ENCODE data around the gene CHP1.
"Not testable (repeated sequence)": the region's sequence is repeated elsewhere in the genome, so short reads cannot be mapped to it uniquely, and the experiment has no call there.

Gene CHP1

DNA sequence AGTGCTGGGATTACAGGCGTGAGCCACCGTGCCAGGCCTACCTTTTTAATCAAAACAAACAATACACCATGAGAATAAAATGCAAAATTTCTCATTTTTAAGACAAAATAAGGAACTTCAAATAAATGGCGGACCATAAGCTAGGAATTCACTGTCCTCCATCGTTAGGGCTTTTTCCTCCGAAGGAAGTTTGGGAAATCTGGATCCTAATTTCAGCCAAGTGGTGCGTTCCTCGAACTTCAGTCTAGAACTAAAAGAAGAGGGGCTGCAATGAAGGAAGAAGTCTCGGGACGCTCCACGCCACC, 771 bp upstream of the CHP1 start:
- H3K36me3 ChIP-seq (ENCODE audit: control insufficient read depth, insufficient read depth, low read length) = no peaks in the 10 kb centered on the region
- H3K27me3 ChIP-seq (ENCODE audit: control insufficient read depth, insufficient read depth, low read length) = no peaks in the 10 kb centered on the region
- peak overlapping the region; percentile 84 for H3K27ac ChIP-seq (ENCODE audit: low read depth, low read length)
- peaks cover 4% of the 10 kb centered on the region; the same call in 1 of the 2 replicates for H3K4me1 ChIP-seq (ENCODE audit: control insufficient read depth, insufficient read depth, low read length)
- H3K9ac ChIP-seq (ENCODE audit: low read depth, low read length) = no peak overlapping the region
- H3K9me3 ChIP-seq (ENCODE audit: control insufficient read depth, insufficient read depth, low read length) = no peaks in the 10 kb centered on the region
- peak overlapping the region; percentile 11; the same call in 1 of the 2 replicates for H3K4me3 ChIP-seq (ENCODE audit: low read depth, low read length)

DNA sequence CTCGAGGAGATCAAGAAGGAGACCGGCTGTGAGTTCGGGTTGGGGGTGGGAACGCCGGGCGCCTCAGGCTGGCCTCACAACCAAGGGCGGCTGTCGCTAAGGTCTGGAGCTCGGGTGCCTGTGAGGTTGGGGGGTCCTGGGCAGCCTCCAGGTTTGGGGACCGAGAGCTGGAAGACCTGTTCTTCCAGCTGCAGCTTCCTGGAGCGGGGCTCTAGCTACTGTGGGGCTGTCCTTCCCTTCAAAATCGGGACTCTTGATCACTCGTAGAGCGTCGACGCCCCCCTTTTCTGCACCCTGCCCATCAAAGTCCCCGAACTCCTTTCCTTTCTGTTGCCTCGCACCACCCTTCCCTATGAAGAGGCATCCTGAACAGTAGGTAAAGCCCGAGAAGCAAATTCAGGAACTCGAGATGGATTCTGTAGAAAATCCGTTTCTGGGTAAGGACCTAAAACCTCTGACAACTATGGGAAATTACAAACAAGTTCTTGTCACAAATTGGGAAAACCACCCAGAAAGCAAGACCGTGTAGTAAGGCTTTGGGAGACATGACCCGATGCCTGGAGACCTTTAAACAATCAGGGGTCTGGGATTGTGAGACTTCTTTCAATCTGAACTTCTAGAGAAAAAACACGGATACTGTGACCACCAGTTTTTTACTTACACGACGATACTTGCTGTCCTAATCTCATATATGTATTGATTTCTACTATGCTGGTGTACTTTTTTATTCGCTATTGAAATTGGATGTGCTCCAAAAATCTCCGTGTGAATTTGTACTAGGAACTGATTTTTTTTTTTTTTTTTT, 556 bp downstream of the CHP1 start:
- Histone ChIP-seq H3K27ac (ENCODE audit: low read depth, low read length) (peak overlapping the region; percentile 84), H3K4me3 (ENCODE audit: low read depth, low read length) (peak overlapping the region; percentile 91), H3K9me3 (ENCODE audit: control insufficient read depth, insufficient read depth, low read length) (no peaks in the 10 kb centered on the region), H3K36me3 (ENCODE audit: control insufficient read depth, insufficient read depth, low read length) (no peaks in the 10 kb centered on the region), H3K9ac (ENCODE audit: low read depth, low read length) (peak overlapping the region; percentile 79), H3K4me1 (ENCODE audit: control insufficient read depth, insufficient read depth, low read length) (peaks cover 4% of the 10 kb centered on the region; the same call in 1 of the 2 replicates), H3K27me3 (ENCODE audit: control insufficient read depth, insufficient read depth, low read length) (no peaks in the 10 kb centered on the region)

DNA sequence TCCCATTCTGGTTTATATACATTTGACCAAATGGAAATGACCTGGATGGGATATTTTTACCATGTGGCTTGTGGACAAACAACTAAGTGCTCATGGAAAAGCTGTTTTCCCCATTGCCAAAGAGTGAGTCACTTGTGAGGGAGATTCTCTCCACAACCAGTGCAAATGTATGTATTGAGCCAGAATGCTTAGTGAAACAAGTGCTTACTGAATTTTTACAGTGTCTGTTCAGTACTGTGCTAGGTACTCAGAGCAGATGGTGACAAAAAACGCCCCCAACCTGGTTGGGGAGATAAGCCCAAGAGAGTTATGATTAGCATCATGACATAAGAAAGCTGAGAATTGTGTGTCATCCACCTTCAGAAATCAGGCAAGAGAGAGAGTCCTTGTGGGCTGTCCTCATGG, 2.3 kb downstream of the CHP1 start:
- peaks cover 4% of the 10 kb centered on the region; the same call in 1 of the 2 replicates for H3K4me1 ChIP-seq (ENCODE audit: control insufficient read depth, insufficient read depth, low read length)
- H3K27me3 ChIP-seq (ENCODE audit: control insufficient read depth, insufficient read depth, low read length) = no peaks in the 10 kb centered on the region
- H3K4me3 ChIP-seq (ENCODE audit: low read depth, low read length) = no peak overlapping the region
- H3K36me3 ChIP-seq (ENCODE audit: control insufficient read depth, insufficient read depth, low read length) = no peaks in the 10 kb centered on the region
- no peak overlapping the region for H3K27ac ChIP-seq (ENCODE audit: low read depth, low read length)
- no peak overlapping the region for H3K9ac ChIP-seq (ENCODE audit: low read depth, low read length)
- no peaks in the 10 kb centered on the region for H3K9me3 ChIP-seq (ENCODE audit: control insufficient read depth, insufficient read depth, low read length)

DNA sequence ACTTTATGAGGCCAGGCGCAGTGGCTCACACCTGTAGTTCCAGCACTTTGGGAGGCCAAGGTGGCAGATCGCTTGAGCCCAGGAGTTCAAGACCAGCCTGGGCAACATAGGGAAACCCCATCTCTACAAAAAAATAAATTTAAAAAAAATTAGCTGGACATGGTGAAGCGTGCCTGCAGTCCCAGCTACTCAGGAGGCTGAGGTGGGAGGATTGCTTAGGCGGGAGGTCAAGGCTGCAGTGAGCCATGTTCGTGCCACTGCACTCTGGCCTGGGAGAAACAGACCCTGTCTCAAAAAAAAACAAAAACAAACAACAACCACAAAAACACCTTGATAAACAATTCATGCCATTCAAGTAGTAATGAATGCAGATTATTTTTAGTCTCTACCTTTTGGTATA, 4.2 kb downstream of the CHP1 start:
- not testable (repeated sequence) for H3K4me3 ChIP-seq (ENCODE audit: low read depth, low read length); H3K27ac ChIP-seq (ENCODE audit: low read depth, low read length); H3K9ac ChIP-seq (ENCODE audit: low read depth, low read length); H3K36me3 ChIP-seq (ENCODE audit: control insufficient read depth, insufficient read depth, low read length); H3K27me3 ChIP-seq (ENCODE audit: control insufficient read depth, insufficient read depth, low read length); H3K9me3 ChIP-seq (ENCODE audit: control insufficient read depth, insufficient read depth, low read length); H3K4me1 ChIP-seq (ENCODE audit: control insufficient read depth, insufficient read depth, low read length)

DNA sequence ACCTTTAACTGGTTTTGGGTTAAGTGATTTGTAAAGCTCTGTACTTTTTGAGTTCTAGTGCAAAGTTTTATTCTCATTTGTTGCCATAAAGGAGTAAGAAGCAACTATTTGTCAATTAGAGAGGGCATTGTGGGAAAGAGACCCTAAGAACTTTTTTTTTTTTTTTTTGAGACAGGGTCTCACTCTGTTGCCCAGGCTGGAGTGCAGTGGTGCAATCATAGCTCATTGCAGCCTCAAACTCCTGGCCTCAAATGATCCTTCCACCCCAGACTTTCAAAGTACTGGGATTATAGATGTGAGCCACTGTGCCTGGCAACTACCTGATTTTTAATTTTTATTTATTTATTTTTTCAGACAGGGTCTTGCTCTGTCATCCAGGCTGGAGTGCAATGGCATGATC, 4.9 kb downstream of the CHP1 start:
- Histone ChIP-seq H3K27ac (ENCODE audit: low read depth, low read length) (no peak overlapping the region), H3K9ac (ENCODE audit: low read depth, low read length) (no peak overlapping the region), H3K36me3 (ENCODE audit: control insufficient read depth, insufficient read depth, low read length) (no peaks in the 10 kb centered on the region), H3K27me3 (ENCODE audit: control insufficient read depth, insufficient read depth, low read length) (no peaks in the 10 kb centered on the region), H3K4me3 (ENCODE audit: low read depth, low read length) (no peak overlapping the region), H3K9me3 (ENCODE audit: control insufficient read depth, insufficient read depth, low read length) (no peaks in the 10 kb centered on the region), H3K4me1 (ENCODE audit: control insufficient read depth, insufficient read depth, low read length) (peaks cover 4% of the 10 kb centered on the region; the same call in 1 of the 2 replicates)

DNA sequence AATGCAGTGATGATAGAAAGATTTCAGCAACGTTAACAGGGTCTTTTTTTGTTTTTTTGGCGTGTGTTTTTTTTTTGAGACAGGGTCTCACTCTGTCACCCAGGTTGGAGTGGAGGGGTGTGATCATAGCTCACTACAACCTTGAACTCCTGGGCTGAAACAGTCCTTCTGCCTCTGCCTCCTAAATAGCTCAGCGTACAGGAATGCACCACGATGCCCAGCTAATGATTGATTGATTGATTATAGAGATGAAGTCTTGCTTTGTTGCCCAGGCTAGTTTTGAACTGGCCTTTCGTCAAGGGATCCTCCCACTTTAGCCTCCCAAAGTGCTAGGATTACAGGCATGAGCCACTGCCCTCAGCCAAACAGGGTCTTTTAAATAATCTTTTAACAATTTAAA, 7.0 kb downstream of the CHP1 start:
- no peak overlapping the region for H3K9ac ChIP-seq (ENCODE audit: low read depth, low read length)
- H3K36me3 ChIP-seq (ENCODE audit: control insufficient read depth, insufficient read depth, low read length) = peaks cover 5% of the 10 kb centered on the region; the same call in 1 of the 2 replicates
- no peak overlapping the region for H3K27ac ChIP-seq (ENCODE audit: low read depth, low read length)
- no peaks in the 10 kb centered on the region for H3K27me3 ChIP-seq (ENCODE audit: control insufficient read depth, insufficient read depth, low read length)
- H3K4me1 ChIP-seq (ENCODE audit: control insufficient read depth, insufficient read depth, low read length) = no peaks in the 10 kb centered on the region
- H3K9me3 ChIP-seq (ENCODE audit: control insufficient read depth, insufficient read depth, low read length) = no peaks in the 10 kb centered on the region
- no peak overlapping the region for H3K4me3 ChIP-seq (ENCODE audit: low read depth, low read length)

DNA sequence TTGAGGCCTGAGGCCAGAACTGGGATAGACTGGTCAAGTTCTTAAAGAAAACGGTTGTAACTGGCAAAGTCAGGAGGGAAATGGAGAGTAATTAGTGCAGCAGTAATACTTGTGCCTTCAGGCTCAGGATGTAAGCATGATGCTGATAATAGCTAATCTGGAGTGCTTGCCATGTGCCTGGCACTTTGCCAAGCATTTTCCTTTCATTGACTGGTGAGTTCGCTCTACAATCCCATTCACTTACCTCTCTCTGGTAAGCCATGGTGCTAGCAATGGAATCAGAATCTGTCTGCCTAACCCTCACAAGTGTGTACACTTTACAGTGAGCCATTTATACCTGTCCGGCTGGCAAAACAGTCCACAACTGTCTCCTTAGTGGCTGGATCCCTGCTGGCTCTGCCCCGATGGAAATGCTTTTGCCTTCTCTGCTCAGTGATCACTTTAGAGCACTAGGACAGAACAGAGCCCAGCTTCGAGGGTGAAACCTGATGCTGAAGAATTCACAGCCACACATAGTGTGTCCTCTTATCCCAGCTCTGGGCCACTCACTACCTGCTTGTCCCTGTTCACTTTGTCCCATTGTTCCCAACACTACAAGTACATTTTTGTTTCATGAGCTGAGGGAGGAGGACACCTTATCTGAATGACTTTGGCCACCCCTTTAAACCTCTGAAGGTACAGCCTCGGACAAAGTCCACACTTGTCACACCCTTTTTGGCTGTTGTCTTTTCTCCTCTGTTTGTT, 10.3 kb downstream of the CHP1 start:
- no peaks in the 10 kb centered on the region for H3K9me3 ChIP-seq (ENCODE audit: control insufficient read depth, insufficient read depth, low read length)
- no peaks in the 10 kb centered on the region for H3K27me3 ChIP-seq (ENCODE audit: control insufficient read depth, insufficient read depth, low read length)
- H3K4me3 ChIP-seq (ENCODE audit: low read depth, low read length) = no peak overlapping the region
- peaks cover 28% of the 10 kb centered on the region for H3K36me3 ChIP-seq (ENCODE audit: control insufficient read depth, insufficient read depth, low read length)
- H3K4me1 ChIP-seq (ENCODE audit: control insufficient read depth, insufficient read depth, low read length) = no peaks in the 10 kb centered on the region
- H3K27ac ChIP-seq (ENCODE audit: low read depth, low read length) = no peak overlapping the region
- H3K9ac ChIP-seq (ENCODE audit: low read depth, low read length) = no peak overlapping the region

DNA sequence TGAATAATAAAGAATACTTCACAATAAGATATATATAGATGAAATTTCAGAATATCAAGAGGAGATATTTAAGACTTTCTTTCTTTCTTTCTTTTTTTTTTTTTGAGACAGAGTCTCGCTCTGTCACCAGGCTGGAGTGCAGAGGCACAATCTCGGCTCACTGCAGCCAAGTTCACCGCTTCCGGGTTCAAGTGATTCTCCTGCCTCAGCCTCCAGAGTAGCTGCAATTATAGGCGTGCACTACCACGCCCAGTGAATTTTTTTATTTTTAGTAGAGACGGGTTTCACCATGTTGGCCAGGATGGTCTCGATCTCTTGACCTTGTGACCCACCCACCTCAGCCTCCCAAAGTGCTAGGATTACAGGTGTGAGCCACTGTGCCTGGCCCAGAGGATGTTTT, 19.7 kb downstream of the CHP1 start:
- H3K36me3 ChIP-seq (ENCODE audit: control insufficient read depth, insufficient read depth, low read length) = peaks cover 10% of the 10 kb centered on the region
- not testable (repeated sequence) for H3K27ac ChIP-seq (ENCODE audit: low read depth, low read length); H3K4me1 ChIP-seq (ENCODE audit: control insufficient read depth, insufficient read depth, low read length); H3K27me3 ChIP-seq (ENCODE audit: control insufficient read depth, insufficient read depth, low read length); H3K9me3 ChIP-seq (ENCODE audit: control insufficient read depth, insufficient read depth, low read length); H3K9ac ChIP-seq (ENCODE audit: low read depth, low read length); H3K4me3 ChIP-seq (ENCODE audit: low read depth, low read length)

DNA sequence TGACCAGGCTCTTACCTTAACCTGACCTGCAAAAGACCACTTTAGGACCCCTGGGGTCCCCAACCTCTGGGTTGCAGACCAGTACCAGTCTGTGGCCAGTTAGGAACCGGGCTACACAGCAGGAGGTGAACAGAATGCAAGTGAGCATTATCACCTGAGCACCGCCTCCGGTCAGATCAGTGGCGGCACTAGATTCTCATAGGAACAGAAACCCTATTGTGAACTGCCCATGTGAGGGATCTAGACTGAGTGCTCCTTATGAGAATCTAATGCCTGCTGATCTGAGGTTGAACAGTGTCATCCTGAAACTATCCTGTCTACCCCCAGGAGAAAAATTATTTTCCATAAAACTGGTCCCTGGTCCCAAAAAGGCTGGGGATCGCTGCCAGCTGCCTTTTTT, 20.3 kb downstream of the CHP1 start:
- H3K27me3 ChIP-seq (ENCODE audit: control insufficient read depth, insufficient read depth, low read length) = no peaks in the 10 kb centered on the region
- H3K9me3 ChIP-seq (ENCODE audit: control insufficient read depth, insufficient read depth, low read length) = no peaks in the 10 kb centered on the region
- peaks cover 10% of the 10 kb centered on the region for H3K36me3 ChIP-seq (ENCODE audit: control insufficient read depth, insufficient read depth, low read length)
- no peak overlapping the region for H3K4me3 ChIP-seq (ENCODE audit: low read depth, low read length)
- H3K27ac ChIP-seq (ENCODE audit: low read depth, low read length) = no peak overlapping the region
- H3K9ac ChIP-seq (ENCODE audit: low read depth, low read length) = no peak overlapping the region
- no peaks in the 10 kb centered on the region for H3K4me1 ChIP-seq (ENCODE audit: control insufficient read depth, insufficient read depth, low read length)

DNA sequence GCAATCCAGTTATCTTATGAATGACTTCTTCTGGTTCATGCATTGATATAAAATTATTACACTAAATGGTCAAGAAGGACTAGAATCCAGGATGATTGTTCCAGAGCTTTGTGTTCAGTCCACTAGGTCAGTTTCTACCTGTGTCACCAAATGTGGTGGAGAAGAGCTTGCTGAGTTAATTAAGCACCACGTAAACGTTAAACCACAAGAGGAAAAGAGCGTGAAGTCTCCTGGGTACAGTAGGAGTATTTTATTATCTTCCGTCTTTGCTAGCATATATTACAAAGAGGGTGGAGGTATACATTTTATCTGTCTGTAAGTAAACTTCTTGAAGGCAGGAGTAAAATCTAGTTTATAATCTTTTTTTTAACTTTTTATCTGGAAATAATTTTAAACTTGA, 23.5 kb downstream of the CHP1 start:
- no peaks in the 10 kb centered on the region for H3K9me3 ChIP-seq (ENCODE audit: control insufficient read depth, insufficient read depth, low read length)
- peaks cover 30% of the 10 kb centered on the region for H3K36me3 ChIP-seq (ENCODE audit: control insufficient read depth, insufficient read depth, low read length)
- H3K4me3 ChIP-seq (ENCODE audit: low read depth, low read length) = no peak overlapping the region
- no peak overlapping the region for H3K27ac ChIP-seq (ENCODE audit: low read depth, low read length)
- no peaks in the 10 kb centered on the region for H3K27me3 ChIP-seq (ENCODE audit: control insufficient read depth, insufficient read depth, low read length)
- H3K9ac ChIP-seq (ENCODE audit: low read depth, low read length) = no peak overlapping the region
- no peaks in the 10 kb centered on the region for H3K4me1 ChIP-seq (ENCODE audit: control insufficient read depth, insufficient read depth, low read length)

DNA sequence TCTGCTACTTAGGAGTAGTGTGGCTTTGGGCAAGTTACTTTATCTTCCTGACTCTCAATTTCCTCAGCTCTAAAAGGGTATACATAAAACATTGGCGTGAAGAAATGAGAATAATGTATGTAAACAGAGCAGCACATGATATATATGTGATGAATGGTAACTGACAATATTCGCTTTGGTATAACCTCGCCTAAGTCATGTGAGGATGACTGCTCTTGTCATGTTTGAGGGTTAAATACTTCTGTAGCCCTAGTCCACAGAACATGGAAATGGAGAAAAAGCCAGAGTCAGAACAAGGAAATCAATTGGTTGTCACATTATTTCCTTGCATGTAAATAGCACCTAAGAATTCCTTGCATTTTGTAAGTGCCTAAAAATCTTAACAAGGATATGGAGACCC, 25.0 kb downstream of the CHP1 start:
- no peak overlapping the region for H3K27ac ChIP-seq (ENCODE audit: low read depth, low read length)
- no peak overlapping the region for H3K9ac ChIP-seq (ENCODE audit: low read depth, low read length)
- H3K4me3 ChIP-seq (ENCODE audit: low read depth, low read length) = no peak overlapping the region
- no peaks in the 10 kb centered on the region for H3K27me3 ChIP-seq (ENCODE audit: control insufficient read depth, insufficient read depth, low read length)
- H3K36me3 ChIP-seq (ENCODE audit: control insufficient read depth, insufficient read depth, low read length) = peaks cover 29% of the 10 kb centered on the region
- H3K9me3 ChIP-seq (ENCODE audit: control insufficient read depth, insufficient read depth, low read length) = no peaks in the 10 kb centered on the region
- no peaks in the 10 kb centered on the region for H3K4me1 ChIP-seq (ENCODE audit: control insufficient read depth, insufficient read depth, low read length)

Data from HUES48 (cell line).